Vagina (tissue), 2 donors: ENCODE data around the gene SLC16A13.

Experiments
- CTCF ChIP-seq, 3 experiments: fragments of 450-650 bp in 2 of 3; fragments of 200-600 bp in 1 of 3; sonication (generic) in 1 of 3; IDR thresholded peaks; one replicate each; pipeline ENCODE4 v1.5.1; 2017 to 2019; ENCODE audit warnings: antibody characterized with exemption in 3 of 3, mild to moderate bottlenecking in 2 of 3, moderate library complexity in 2 of 3
- POLR2A ChIP-seq, 2 donors: fragments of 450-650 bp; IDR thresholded peaks; one replicate each; pipeline ENCODE4 v1.6.1; 2017; ENCODE audit warnings: antibody characterized with exemption in 2 of 2, mild to moderate bottlenecking in 2 of 2, moderate library complexity in 2 of 2

- TF ChIP-seq CTCF (IDR thresholded peaks at IDR 0.05) (no peak), POLR2A (IDR thresholded peaks at IDR 0.05) (no peak)
These were observed 10.4 kb downstream of the SLC16A13 start for GRCh38 chr17:7046127-7046724.
